ENCODE measurements around the gene ZC3H12A.

DNA sequence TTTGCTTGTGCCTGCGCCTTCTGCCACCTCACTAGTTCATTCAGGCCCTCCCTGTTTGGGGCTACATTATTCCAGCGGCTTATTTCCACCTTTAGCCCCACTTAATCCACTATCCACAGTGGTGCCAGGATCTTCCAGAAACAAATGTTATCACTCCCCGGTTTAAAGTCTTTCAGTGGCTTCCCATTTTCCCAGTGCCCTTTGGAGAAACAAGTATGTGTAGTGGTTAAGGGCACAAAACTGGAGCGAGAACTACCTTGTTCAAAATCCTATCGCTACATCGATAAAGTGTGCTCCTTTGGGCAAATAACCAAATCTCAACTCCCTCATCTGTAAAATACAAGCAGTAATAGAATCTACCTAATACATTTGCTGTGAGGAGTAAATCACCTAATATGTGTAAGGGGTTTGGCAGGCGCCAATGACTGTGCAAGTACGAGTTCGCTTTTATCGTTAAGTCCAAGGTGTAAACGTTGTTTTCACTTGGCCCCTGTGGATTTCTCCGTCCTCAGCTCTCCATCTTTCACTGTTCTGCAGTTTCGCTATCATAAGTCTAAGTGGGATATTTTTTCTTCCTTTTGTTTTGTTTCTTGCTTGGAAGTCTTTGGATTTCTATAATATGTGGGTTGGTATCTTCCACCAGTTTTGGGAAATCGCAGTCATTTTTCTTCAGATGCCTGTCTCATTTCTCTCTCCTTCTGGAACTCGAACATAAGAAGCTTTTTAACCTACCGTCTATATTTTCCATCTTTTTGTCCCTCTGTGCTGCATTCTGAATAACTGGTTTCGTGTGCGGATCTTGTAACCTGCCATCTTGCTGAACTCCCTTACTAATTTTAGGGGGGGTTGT is 41.0 kb downstream of the ZC3H12A start:
- TF ChIP-seq, protein P1, sequence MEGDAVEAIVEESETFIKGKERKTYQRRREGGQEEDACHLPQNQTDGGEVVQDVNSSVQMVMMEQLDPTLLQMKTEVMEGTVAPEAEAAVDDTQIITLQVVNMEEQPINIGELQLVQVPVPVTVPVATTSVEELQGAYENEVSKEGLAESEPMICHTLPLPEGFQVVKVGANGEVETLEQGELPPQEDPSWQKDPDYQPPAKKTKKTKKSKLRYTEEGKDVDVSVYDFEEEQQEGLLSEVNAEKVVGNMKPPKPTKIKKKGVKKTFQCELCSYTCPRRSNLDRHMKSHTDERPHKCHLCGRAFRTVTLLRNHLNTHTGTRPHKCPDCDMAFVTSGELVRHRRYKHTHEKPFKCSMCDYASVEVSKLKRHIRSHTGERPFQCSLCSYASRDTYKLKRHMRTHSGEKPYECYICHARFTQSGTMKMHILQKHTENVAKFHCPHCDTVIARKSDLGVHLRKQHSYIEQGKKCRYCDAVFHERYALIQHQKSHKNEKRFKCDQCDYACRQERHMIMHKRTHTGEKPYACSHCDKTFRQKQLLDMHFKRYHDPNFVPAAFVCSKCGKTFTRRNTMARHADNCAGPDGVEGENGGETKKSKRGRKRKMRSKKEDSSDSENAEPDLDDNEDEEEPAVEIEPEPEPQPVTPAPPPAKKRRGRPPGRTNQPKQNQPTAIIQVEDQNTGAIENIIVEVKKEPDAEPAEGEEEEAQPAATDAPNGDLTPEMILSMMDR (IDR thresholded peaks at IDR 0.05): no peak
- TF ChIP-seq POLR2AphosphoS5 (IDR thresholded peaks at IDR 0.05; ENCODE audit: insufficient read depth in 1 of 2, low read depth in 1 of 2): no peak

Measured in vagina (tissue), 2 donors.